Vagina (tissue), 2 donors: ENCODE results near the gene ABTB2. TPM values are rescaled to one million over a fixed set of nuclear protein-coding genes. Genes with fewer than 3 reads are reported as not detected.

Experiments used
- DNase-seq, 2 donors: peaks; one replicate each; pipeline ENCODE4 v3.0.0-alpha.2; 2017; ENCODE audit errors: extremely low spot score in 2 of 2
- H3K27ac ChIP-seq: fragments of 200-600 bp; sonication (generic); one replicate; pipeline ENCODE4 v1.5.1; 2019
- H3K27me3 ChIP-seq: fragments of 200-600 bp; sonication (generic); one replicate; pipeline ENCODE4 v1.5.1; 2019
- H3K36me3 ChIP-seq, 2 donors: fragments of 200-600 bp; sonication (generic); one replicate each; pipeline ENCODE4 v1.5.1; 2017 to 2019
- H3K4me1 ChIP-seq: fragments of 200-600 bp; sonication (generic); one replicate; pipeline ENCODE4 v1.5.1; 2019
- H3K4me3 ChIP-seq, 2 donors: fragments of 200-600 bp; sonication (generic); 1 replicate in 1 of 2; 2 replicates in 1 of 2; pipeline ENCODE4 v1.5.1; 2016 to 2019
- H3K9me3 ChIP-seq: fragments of 200-600 bp; sonication (generic); one replicate; pipeline ENCODE4 v1.5.1; 2019
- CTCF ChIP-seq, 3 experiments: fragments of 450-650 bp in 2 of 3; fragments of 200-600 bp in 1 of 3; sonication (generic) in 1 of 3; IDR thresholded peaks; one replicate each; pipeline ENCODE4 v1.5.1; 2017 to 2019; ENCODE audit warnings: antibody characterized with exemption in 3 of 3, mild to moderate bottlenecking in 2 of 3, moderate library complexity in 2 of 3
- POLR2A ChIP-seq, 2 donors: fragments of 450-650 bp; IDR thresholded peaks; one replicate each; pipeline ENCODE4 v1.6.1; 2017; ENCODE audit warnings: antibody characterized with exemption in 2 of 2, mild to moderate bottlenecking in 2 of 2, moderate library complexity in 2 of 2
- POLR2AphosphoS5 ChIP-seq, 2 donors: sonication (generic); formaldehyde crosslinking; IDR thresholded peaks; one replicate each; pipeline ENCODE4 v1.9.0; 2017; ENCODE audit warnings: antibody characterized with exemption in 2 of 2, mild to moderate bottlenecking in 2 of 2, low read depth in 1 of 2; ENCODE audit not compliant: insufficient read depth in 1 of 2
- intact Hi-C: fragments of 100-400 bp; cut with DNase I; formaldehyde crosslinking; loops from one replicate; pipeline ENCODE4 v1.15.1; 2023
- total RNA-seq: library from RNA; depleted of rRNA; stranded (reverse); fragments of >200 nt; gene quantifications from one replicate; pipeline ENCODE4 v1.2.3, GENCODE V29; 2016

The ABTB2 gene
- total RNA-seq, 1 donor from 2014 or later: 10.8 TPM

- H3K4me1 ChIP-seq: peaks cover 6% of the 10 kb centered on the region
- H3K4me3 ChIP-seq: no peak overlapping the region
- DNase-seq: no peak
- TF ChIP-seq POLR2A (IDR thresholded peaks at IDR 0.05) (no peak), POLR2AphosphoS5 (IDR thresholded peaks at IDR 0.05; ENCODE audit: insufficient read depth in 1 of 2, low read depth in 1 of 2) (no peak)
- no peak overlapping the region for H3K27ac ChIP-seq
- no peaks in the 10 kb centered on the region for H3K9me3 ChIP-seq
- intact Hi-C loops: no loop called here
- no peaks in the 10 kb centered on the region for H3K27me3 ChIP-seq
- H3K36me3 ChIP-seq: no peaks in the 10 kb centered on the region
Observed at GRCh38 chr11:34180040-34180813, 177.6 kb downstream of the ABTB2 start.

- Histone ChIP-seq H3K9me3 (no peaks in the 10 kb centered on the region), H3K4me1 (peaks cover 16% of the 10 kb centered on the region), H3K27me3 (no peaks in the 10 kb centered on the region), H3K36me3 (no peaks in the 10 kb centered on the region), H3K4me3 (no peak overlapping the region), H3K27ac (no peak overlapping the region)
- TF ChIP-seq POLR2AphosphoS5 (IDR thresholded peaks at IDR 0.05; ENCODE audit: insufficient read depth in 1 of 2, low read depth in 1 of 2): no peak
- TF ChIP-seq CTCF (IDR thresholded peaks at IDR 0.05): no peak
- no peak for TF ChIP-seq POLR2A (IDR thresholded peaks at IDR 0.05)
- no peak for DNase-seq
- intact Hi-C loops: loop anchor here (10.0 kb wide), 1 partner anchor 266 kb away; no protein-coding TSS in a partner anchor
Observed at GRCh38 chr11:34179026-34179675, 178.7 kb downstream of the ABTB2 start.

GRCh38 chr11:34178209-34178821 is 179.5 kb downstream of the ABTB2 start:
- DNase-seq: no peak
- H3K4me1 ChIP-seq: peaks cover 22% of the 10 kb centered on the region
- H3K4me3 ChIP-seq: no peak overlapping the region
- TF ChIP-seq POLR2A (IDR thresholded peaks at IDR 0.05): no peak
- TF ChIP-seq CTCF (IDR thresholded peaks at IDR 0.05): no peak
- TF ChIP-seq POLR2AphosphoS5 (IDR thresholded peaks at IDR 0.05; ENCODE audit: insufficient read depth in 1 of 2, low read depth in 1 of 2): no peak
- H3K27me3 ChIP-seq: no peaks in the 10 kb centered on the region
- no peaks in the 10 kb centered on the region for H3K9me3 ChIP-seq
- no peak overlapping the region for H3K27ac ChIP-seq
- no peaks in the 10 kb centered on the region for H3K36me3 ChIP-seq
- intact Hi-C loops: loop anchor here (10.0 kb wide), 1 partner anchor 266 kb away; no protein-coding TSS in a partner anchor

GRCh38 chr11:34176751-34177209 is 181.0 kb downstream of the ABTB2 start:
- DNase-seq: no peak
- intact Hi-C loops: loop anchor here (10.0 kb wide), 1 partner anchor 268 kb away; no protein-coding TSS in a partner anchor
- Histone ChIP-seq H3K36me3 (no peaks in the 10 kb centered on the region), H3K9me3 (no peaks in the 10 kb centered on the region), H3K27ac (no peak overlapping the region), H3K27me3 (no peaks in the 10 kb centered on the region), H3K4me3 (no peak overlapping the region), H3K4me1 (peaks cover 22% of the 10 kb centered on the region)
- no peak for TF ChIP-seq POLR2AphosphoS5 (IDR thresholded peaks at IDR 0.05; ENCODE audit: insufficient read depth in 1 of 2, low read depth in 1 of 2)
- TF ChIP-seq CTCF (IDR thresholded peaks at IDR 0.05): no peak
- no peak for TF ChIP-seq POLR2A (IDR thresholded peaks at IDR 0.05)

- H3K36me3 ChIP-seq: no peaks in the 10 kb centered on the region
- H3K4me1 ChIP-seq: peaks cover 22% of the 10 kb centered on the region
- no peaks in the 10 kb centered on the region for H3K27me3 ChIP-seq
- intact Hi-C loops: loop anchor here (10.0 kb wide), 1 partner anchor 269 kb away; no protein-coding TSS in a partner anchor
- no peak for TF ChIP-seq POLR2A (IDR thresholded peaks at IDR 0.05)
- TF ChIP-seq CTCF (IDR thresholded peaks at IDR 0.05): no peak
- no peak for TF ChIP-seq POLR2AphosphoS5 (IDR thresholded peaks at IDR 0.05; ENCODE audit: insufficient read depth in 1 of 2, low read depth in 1 of 2)
- H3K4me3 ChIP-seq: no peak overlapping the region
- no peak for DNase-seq
- H3K27ac ChIP-seq: no peak overlapping the region
- no peaks in the 10 kb centered on the region for H3K9me3 ChIP-seq
Observed at GRCh38 chr11:34175284-34176019, 182.4 kb downstream of the ABTB2 start.
